Astrocyte (in vitro differentiated cells and primary cell): Measurements from ENCODE around the gene FOXJ1. TPM values are rescaled to one million over a fixed set of nuclear protein-coding genes. Genes with fewer than 3 reads are reported as not detected.

Experiments used
- DNase-seq: peaks from one replicate; pipeline ENCODE4 v3.0.0-alpha.2; 2010; ENCODE audit warnings: low read depth
- FAIRE-seq: peaks from 2 replicates; lab custom pipeline; 2011; peaks lifted over from hg19 to GRCh38; lab: Jason Lieb, UNC
- H2AFZ ChIP-seq: 2 replicates; pipeline ENCODE4 v1.6.0; 2012; ENCODE audit warnings: low read depth, low read length, inconsistent platforms
- H3K27ac ChIP-seq: 2 replicates; pipeline ENCODE4 v1.5.1; 2011; ENCODE audit warnings: low read depth, low read length, inconsistent platforms
- H3K27me3 ChIP-seq: 2 replicates; pipeline ENCODE4 v1.6.0; 2011; ENCODE audit warnings: low read length, inconsistent platforms; ENCODE audit not compliant: insufficient read depth
- H3K36me3 ChIP-seq: 2 replicates; pipeline ENCODE4 v1.5.1; 2011; ENCODE audit warnings: low read length, inconsistent platforms; ENCODE audit not compliant: insufficient read depth
- H3K4me1 ChIP-seq: 2 replicates; pipeline ENCODE4 v1.5.1; 2011; ENCODE audit warnings: low read length, inconsistent platforms; ENCODE audit not compliant: insufficient read depth
- H3K4me2 ChIP-seq: 2 replicates; pipeline ENCODE4 v1.6.0; 2012; ENCODE audit warnings: low read length, inconsistent platforms
- H3K4me3 ChIP-seq: 2 replicates; pipeline ENCODE4 v1.5.1; 2011; ENCODE audit warnings: low read depth, mild to moderate bottlenecking, low read length, inconsistent platforms; ENCODE audit not compliant: insufficient read depth
- H3K79me2 ChIP-seq: 2 replicates; pipeline ENCODE4 v1.6.0; 2012; ENCODE audit warnings: mild to moderate bottlenecking, low read length, inconsistent platforms; ENCODE audit not compliant: insufficient read depth
- H3K9ac ChIP-seq: 2 replicates; pipeline ENCODE4 v1.6.0; 2012; ENCODE audit warnings: mild to moderate bottlenecking, low read length, inconsistent platforms
- H3K9me3 ChIP-seq: 2 replicates; pipeline ENCODE4 v1.5.1; 2012; ENCODE audit warnings: low read depth, mild to moderate bottlenecking, low read length, inconsistent platforms; ENCODE audit not compliant: insufficient read depth
- H4K20me1 ChIP-seq: 2 replicates; pipeline ENCODE4 v1.6.0; 2012; ENCODE audit warnings: low read length, inconsistent platforms; ENCODE audit not compliant: insufficient read depth
- H3K27ac Mint-ChIP-seq: one replicate; pipeline ENCODE4 v1.8.0; 2021; ENCODE audit warnings: mild to moderate bottlenecking, mixed read lengths; ENCODE audit not compliant: unreplicated experiment
- H3K27me3 Mint-ChIP-seq: one replicate; pipeline ENCODE4 v1.8.0; 2021; ENCODE audit warnings: low read depth, mixed read lengths; ENCODE audit not compliant: unreplicated experiment
- H3K36me3 Mint-ChIP-seq: one replicate; pipeline ENCODE4 v1.8.0; 2021; ENCODE audit warnings: low read depth, mixed read lengths; ENCODE audit not compliant: unreplicated experiment
- H3K4me1 Mint-ChIP-seq: one replicate; pipeline ENCODE4 v1.8.0; 2021; ENCODE audit warnings: low read depth, mixed read lengths; ENCODE audit not compliant: unreplicated experiment
- H3K4me3 Mint-ChIP-seq: one replicate; pipeline ENCODE4 v1.8.0; 2021; ENCODE audit warnings: mild to moderate bottlenecking, moderate library complexity, mixed read lengths; ENCODE audit not compliant: unreplicated experiment
- H3K9me3 Mint-ChIP-seq: one replicate; pipeline ENCODE4 v1.8.0; 2021; ENCODE audit warnings: mild to moderate bottlenecking, mixed read lengths; ENCODE audit not compliant: unreplicated experiment
- CTCF ChIP-seq: IDR thresholded peaks from 2 replicates; pipeline ENCODE4 v1.5.1; 2011; ENCODE audit warnings: low read depth, mild to moderate bottlenecking, inconsistent platforms, low read length, moderate library complexity; ENCODE audit not compliant: insufficient read depth
- EZH2 ChIP-seq: IDR thresholded peaks from 2 replicates; pipeline ENCODE4 v1.6.1; 2012; ENCODE audit warnings: mild to moderate bottlenecking, low read length, inconsistent platforms; ENCODE audit not compliant: insufficient read depth
- total RNA-seq: library from RNA; stranded (reverse); gene quantifications from 2 replicates; pipeline ENCODE4 v1.2.1, GENCODE V29; 2021

FOXJ1 gene
- total RNA-seq, 1 donor from 2014 or later, result 0.48 TPM

- Histone ChIP-seq H3K27ac (no peak overlapping the region), H2AFZ (no peak overlapping the region), H3K4me1 (peaks cover 7% of the 10 kb centered on the region), H3K79me2 (no peaks in the 10 kb centered on the region), H3K9me3 (no peaks in the 10 kb centered on the region), H3K27me3 (peaks cover 55% of the 10 kb centered on the region), H3K4me3 (peak overlapping the region; percentile 61), H3K36me3 (no peaks in the 10 kb centered on the region), H3K9ac (no peak overlapping the region), H4K20me1 (no peaks in the 10 kb centered on the region), H3K4me2 (peak overlapping the region; percentile 99)
- Mint-ChIP-seq H3K4me3 (no peak overlapping the region), H3K27me3 (peaks cover 45% of the 10 kb centered on the region), H3K27ac (peak overlapping the region; percentile 47), H3K4me1 (peaks cover 14% of the 10 kb centered on the region), H3K36me3 (peaks cover 2% of the 10 kb centered on the region), H3K9me3 (no peaks in the 10 kb centered on the region)
- TF ChIP-seq CTCF (no peak), EZH2 (peak; percentile 3)
- DNase-seq (no peak), FAIRE-seq (no peak)
Observed at GRCh38 chr17:76140661-76141211, 309 bp downstream of the FOXJ1 start.

- TF ChIP-seq EZH2 (peak; percentile 85), CTCF (no peak)
- H3K27ac ChIP-seq, result no peak overlapping the region
- DNase-seq (no peak), FAIRE-seq (no peak)
- no peaks in the 10 kb centered on the region for H3K79me2 ChIP-seq
- no peak overlapping the region for H3K4me2 ChIP-seq
- H3K27ac Mint-ChIP-seq, result peak overlapping the region; percentile 47
- H3K4me3 ChIP-seq, result no peak overlapping the region
- no peak overlapping the region for H3K9ac ChIP-seq
- H3K9me3 ChIP-seq, result no peaks in the 10 kb centered on the region
- H3K9me3 Mint-ChIP-seq, result no peaks in the 10 kb centered on the region
- peaks cover 2% of the 10 kb centered on the region for H3K36me3 Mint-ChIP-seq
- peaks cover 55% of the 10 kb centered on the region for H3K27me3 ChIP-seq
- peaks cover 14% of the 10 kb centered on the region for H3K4me1 Mint-ChIP-seq
- H4K20me1 ChIP-seq, result no peaks in the 10 kb centered on the region
- no peak overlapping the region for H2AFZ ChIP-seq
- H3K4me1 ChIP-seq, result peaks cover 7% of the 10 kb centered on the region
- no peaks in the 10 kb centered on the region for H3K36me3 ChIP-seq
- H3K27me3 Mint-ChIP-seq, result peaks cover 47% of the 10 kb centered on the region
- H3K4me3 Mint-ChIP-seq, result peak overlapping the region; percentile 67
Observed at GRCh38 chr17:76139801-76140660, 1.0 kb downstream of the FOXJ1 start.
